K562 (cell line): ENCODE measurements around the gene DCLK1. TPM values are rescaled to one million over a fixed set of nuclear protein-coding genes. Genes with fewer than 3 reads are reported as not detected.

Experiments used
- ATAC-seq: fragments of 200-7000 bp; cut with Tn5 transposase; 3 replicates; pipeline ENCODE4 v1.9.1; 2020; ENCODE audit warnings: moderate library complexity
- BruUV-seq: library from RNA; stranded (reverse); fragments of 400-500 nt; replicated peaks from 2 replicates; lab custom pipeline; 2021; lab: Mats Ljungman, UMichigan
- CTCF ChIA-PET: fragments of 300-600 bp; formaldehyde crosslinking; extraction: SDS; loops from one replicate; lab custom pipeline; 2021; ENCODE audit warnings: low intra/inter-chr PET ratio; lab: Yijun Ruan, JAX
- POLR2A ChIA-PET: fragments of 300-600, 350-650 bp; sonication (Branson Sonifier 250); formaldehyde crosslinking; extraction: SDS; loops from one replicate; lab custom pipeline; 2021; ENCODE audit warnings: antibody characterized with exemption, inconsistent platforms; lab: Yijun Ruan, JAX
- DNase-seq, 4 experiments: peaks; one replicate each; pipeline versions ENCODE4 v3.0.0 to v3.0.0-alpha.2; 2011 to 2018; ENCODE audit warnings: low spot score in 3 of 4, mixed read lengths in 3 of 4; ENCODE audit errors: extremely low read depth in 1 of 4
- FAIRE-seq: peaks from 2 replicates; lab custom pipeline; 2011; peaks lifted over from hg19 to GRCh38; lab: Jason Lieb, UNC
- H2AFZ ChIP-seq: 2 replicates; pipeline ENCODE4 v1.6.0; 2011; ENCODE audit warnings: low read depth, low read length, control low read depth, inconsistent platforms
- H3K27ac ChIP-seq: fragments of 200-600 bp; 3 replicates; pipeline ENCODE4 v1.8.0; 2011; ENCODE audit warnings: low read depth, mild to moderate bottlenecking, control low read depth, inconsistent platforms, low read length, moderate library complexity, mixed read lengths; ENCODE audit errors: extremely low read depth
- H3K27me3 ChIP-seq, 2 experiments: fragments of 300-600 bp in 1 of 2; 2 replicates in 1 of 2; 3 replicates in 1 of 2; pipeline versions ENCODE4 v1.6.0 to v1.8.0; 2011; ENCODE audit warnings: inconsistent platforms in 2 of 2, low read length in 2 of 2, mild to moderate bottlenecking in 1 of 2, mixed read lengths in 1 of 2, moderate library complexity in 1 of 2; ENCODE audit not compliant: control insufficient read depth in 2 of 2, insufficient read depth in 2 of 2
- H3K36me3 ChIP-seq: fragments of 300-600 bp; 3 replicates; pipeline ENCODE4 v1.8.0; 2011; ENCODE audit warnings: mild to moderate bottlenecking, low read length, inconsistent platforms; ENCODE audit not compliant: control insufficient read depth, insufficient read depth
- H3K4me1 ChIP-seq, 2 experiments: fragments of 200-600 bp in 1 of 2; replicated peaks in 1 of 2; 2 replicates in 1 of 2; 3 replicates in 1 of 2; pipeline versions ENCODE4 v1.5.1 to v1.8.0; 2011; ENCODE audit warnings: inconsistent platforms in 2 of 2, low read length in 2 of 2, mild to moderate bottlenecking in 1 of 2, mixed read lengths in 1 of 2, moderate library complexity in 1 of 2; ENCODE audit not compliant: control insufficient read depth in 2 of 2, insufficient read depth in 2 of 2
- H3K4me2 ChIP-seq: 2 replicates; pipeline ENCODE4 v1.6.1; 2011; ENCODE audit warnings: low read length, control low read depth, inconsistent platforms, mixed read lengths; ENCODE audit not compliant: insufficient read depth
- H3K4me3 ChIP-seq: fragments of 200-600 bp; sonication (generic), shearing (Covaris generic); 2 replicates; pipeline ENCODE4 v1.5.1; 2016; ENCODE audit warnings: control low read depth, inconsistent platforms
- H3K79me2 ChIP-seq: fragments of 200-600 bp; 3 replicates; pipeline ENCODE4 v1.8.0; 2011; ENCODE audit warnings: low read length, inconsistent platforms; ENCODE audit not compliant: control insufficient read depth, insufficient read depth
- H3K9ac ChIP-seq, 2 experiments: 2 replicates each; pipeline versions ENCODE4 v1.6.0 to v1.6.1; 2011; ENCODE audit warnings: low read depth in 2 of 2, low read length in 2 of 2, control low read depth in 1 of 2, inconsistent platforms in 1 of 2, mild to moderate bottlenecking in 1 of 2, mixed read lengths in 1 of 2; ENCODE audit not compliant: insufficient read depth in 1 of 2
- H3K9me1 ChIP-seq: one replicate; pipeline ENCODE4 v1.6.0; 2011; ENCODE audit warnings: inconsistent platforms, mild to moderate bottlenecking, low read length, moderate library complexity; ENCODE audit not compliant: control insufficient read depth, insufficient read depth
- H3K9me3 ChIP-seq: replicated peaks from 2 replicates; pipeline ENCODE4 v1.5.1; 2011; ENCODE audit warnings: low read depth, low read length, inconsistent platforms; ENCODE audit not compliant: control insufficient read depth, insufficient read depth
- H4K20me1 ChIP-seq: replicated peaks from 2 replicates; pipeline ENCODE4 v1.6.1; 2011; ENCODE audit warnings: low read length, inconsistent platforms, mixed read lengths; ENCODE audit not compliant: control insufficient read depth, insufficient read depth
- CHD1 ChIP-seq: fragments of 200-600 bp; sonication (generic); IDR thresholded peaks from one replicate; pipeline ENCODE4 v1.6.1; 2012; ENCODE audit warnings: mild to moderate bottlenecking, moderate library complexity, low read length, inconsistent platforms
- HOMEZ ChIP-seq: fragments of 250-450 bp; sonication (Bioruptor Pico); IDR thresholded peaks from 2 replicates; pipeline ENCODE4 v1.4.0; 2020; ENCODE audit warnings: mild to moderate bottlenecking, moderate library complexity
- MAZ ChIP-seq, 2 experiments: fragments of 450-650 bp in 1 of 2; sonication (generic) in 1 of 2; formaldehyde crosslinking; IDR thresholded peaks in 1 of 2; conservative IDR thresholded peaks in 1 of 2; 2 replicates each; pipeline versions ENCODE4 v1.4.0 to v1.5.0; 2020; ENCODE audit warnings: mild to moderate bottlenecking in 1 of 2, missing genetic modification reagents in 1 of 2
- NFYB ChIP-seq: IDR thresholded peaks from 2 replicates; pipeline ENCODE4 v1.6.1; 2011; ENCODE audit warnings: mild to moderate bottlenecking, moderate library complexity; ENCODE audit not compliant: insufficient read length; ENCODE audit errors: extremely low read depth
- OTX1 ChIP-seq: fragments of 450-650 bp; formaldehyde crosslinking; IDR thresholded peaks from 2 replicates; pipeline ENCODE4 v1.4.0; 2022; ENCODE audit warnings: mild to moderate bottlenecking
- PHF21A ChIP-seq: fragments of 450-650 bp; IDR thresholded peaks from 2 replicates; pipeline ENCODE4 v1.6.1; 2017; ENCODE audit warnings: low read depth, borderline replicate concordance
- POLR2H ChIP-seq: IDR thresholded peaks from 2 replicates; pipeline ENCODE4 v1.6.1; 2016; ENCODE audit warnings: missing genetic modification characterization, low read depth, mild to moderate bottlenecking, control low read depth, missing compliant biosample characterization, moderate library complexity
- RCOR1 ChIP-seq, 2 experiments: IDR thresholded peaks; 2 replicates each; pipeline ENCODE4 v1.6.1; 2012; ENCODE audit warnings: low read depth in 2 of 2, low read length in 2 of 2, borderline replicate concordance in 1 of 2, improper control_type of control experiment in 1 of 2
- STAT5A ChIP-seq: IDR thresholded peaks from 2 replicates; pipeline ENCODE4 v1.6.1; 2012; ENCODE audit warnings: low read length, inconsistent platforms, borderline replicate concordance
- ZFP30 ChIP-seq: fragments of 250-450 bp; sonication (Bioruptor Pico); IDR thresholded peaks from 2 replicates; pipeline ENCODE4 v1.8.0; 2022; ENCODE audit warnings: moderate library complexity, mild to moderate bottlenecking, inconsistent platforms, borderline replicate concordance
- ZNF449 ChIP-seq: fragments of 250-450 bp; sonication (Bioruptor Pico); IDR thresholded peaks from 2 replicates; pipeline ENCODE4 v1.8.0; 2022; ENCODE audit warnings: moderate library complexity, mild to moderate bottlenecking, inconsistent platforms
- ZNF696 ChIP-seq: fragments of 250-450 bp; sonication (Bioruptor Pico); conservative IDR thresholded peaks from 2 replicates; pipeline ENCODE4 v1.4.0; 2020; ENCODE audit warnings: mild to moderate bottlenecking, moderate library complexity
- WGBS: fragments of 100-300 bp; shearing (Covaris generic); methylation state at CpG from one replicate; pipeline ENCODE4 v1.1.6; 2016; ENCODE audit warnings: low coverage, mixed read lengths; ENCODE audit not compliant: insufficient coverage; ENCODE audit errors: missing lambda C conversion rate; 5-methylcytosine and 5-hydroxymethylcytosine counted together
- in situ Hi-C: fragments of 300-500 bp; cut with MboI; formaldehyde crosslinking; loops from 4 replicates; pipeline ENCODE4 v1.15.0; 2018; ENCODE audit warnings: inconsistent platforms, mixed read lengths
- intact Hi-C: fragments of 100-400 bp; cut with micrococcal nuclease; formaldehyde crosslinking; loops from 2 replicates; pipeline ENCODE4 v1.14.2; 2022
- polyA plus RNA-seq, 8 experiments: library from polyadenylated mRNA; depleted of rRNA in 4 of 8; stranded (reverse) in 5 of 8; unstranded in 3 of 8; fragments of >200 nt; fragmentation: Nextera tagmentation in 2 of 8; fragmentation: Illumina TruSeq in 1 of 8; extraction: Ambion mirVana in 2 of 8; extraction: Trizol in 1 of 8; gene quantifications; 2 replicates each; pipeline versions ENCODE4 v1.2.1 to v1.2.3, GENCODE V29; 2011 to 2014; ENCODE audit warnings: inconsistent platforms in 1 of 8, missing spikeins in 1 of 8
- total RNA-seq, 7 experiments: library from RNA; depleted of rRNA in 6 of 7; stranded (reverse); fragments of >200 nt in 6 of 7; fragmentation: Illumina TruSeq in 2 of 7; extraction: Trizol in 2 of 7; gene quantifications; 2 replicates each; pipeline versions ENCODE4 v1.2.1 to v1.2.3, GENCODE V29; 2011 to 2021; ENCODE audit warnings: low replicate concordance in 1 of 7

DCLK1 gene
- total and polyA plus RNA-seq, 9 of the 15 experiments (the other 6 are each of a cell fraction or from before 2014, with no cell fraction given): 0.07 TPM; not detected in 8

- no peak for FAIRE-seq
- no peak overlapping the region for H2AFZ ChIP-seq
- H3K79me2 ChIP-seq: no peaks in the 10 kb centered on the region
- H3K27ac ChIP-seq: no peak overlapping the region
- no peak for TF ChIP-seq RCOR1 (IDR thresholded peaks at IDR 0.05; ENCODE audit: borderline replicate concordance in 1 of 2, low read depth in 2 of 2, low read length in 2 of 2)
- no peak for TF ChIP-seq NFYB
- no peak for TF ChIP-seq POLR2H (tag)
- TF ChIP-seq CHD1: no peak
- TF ChIP-seq STAT5A: no peak
- no peaks in the 10 kb centered on the region for H3K9me1 ChIP-seq
- H3K9me3 ChIP-seq: no peaks in the 10 kb centered on the region
- POLR2A ChIA-PET: no interaction called here
- no peak overlapping the region for H3K4me2 ChIP-seq
- CTCF ChIA-PET: no interaction called here
- H3K4me1 ChIP-seq: no peaks in the 10 kb centered on the region
- H3K36me3 ChIP-seq: no peaks in the 10 kb centered on the region
- intact Hi-C loops: no loop called here
- BruUV-seq: no TSS peak
- H4K20me1 ChIP-seq: no peaks in the 10 kb centered on the region
- no peak overlapping the region for H3K4me3 ChIP-seq
- ATAC-seq: no peak
- H3K27me3 ChIP-seq: no peaks in the 10 kb centered on the region
- in situ Hi-C loops: no loop called here
- DNase-seq: no peak
- H3K9ac ChIP-seq: no peak overlapping the region
- WGBS: 0% methylated on average over 4 of the region's 4 CpGs
These were observed 222.1 kb downstream of the DCLK1 start for GRCh38 chr13:35909091-35909490.

- Histone ChIP-seq H3K9ac (no peak overlapping the region), H3K79me2 (no peaks in the 10 kb centered on the region), H4K20me1 (no peaks in the 10 kb centered on the region), H3K9me1 (no peaks in the 10 kb centered on the region), H3K9me3 (no peaks in the 10 kb centered on the region), H3K4me3 (no peak overlapping the region), H3K4me2 (no peak overlapping the region), H3K27me3 (no peaks in the 10 kb centered on the region), H3K27ac (no peak overlapping the region), H3K4me1 (no peaks in the 10 kb centered on the region), H2AFZ (no peak overlapping the region), H3K36me3 (no peaks in the 10 kb centered on the region)
- TF ChIP-seq OTX1 (CRISPR knock-in tag) (no peak), ZNF696 (CRISPR knock-in tag) (no peak), ZNF449 (CRISPR knock-in tag) (no peak), HOMEZ (CRISPR knock-in tag) (no peak), PHF21A (no peak), ZFP30 (no peak), MAZ (CRISPR knock-in tag; conservative IDR thresholded peaks at IDR 0.05 in 1 of 2, IDR thresholded peaks at IDR 0.05 in 1 of 2) (no peak)
- intact Hi-C loops: no loop called here
- WGBS: 0% methylated on average over 1 of the region's 1 CpG
- DNase-seq (no peak), FAIRE-seq (no peak), ATAC-seq (no peak)
- in situ Hi-C loops: no loop called here
- ChIA-PET POLR2A (no interaction called here), CTCF (no interaction called here)
- no TSS peak for BruUV-seq
These were observed 223.0 kb downstream of the DCLK1 start for GRCh38 chr13:35908226-35908625.
